Measurements from ENCODE around the gene VCAN.

- TF ChIP-seq CTCF (IDR thresholded peaks at IDR 0.05) (no peak), POLR2A (IDR thresholded peaks at IDR 0.05) (no peak)
Measured at GRCh38 chr5:83469075-83469474, 2.5 kb upstream of the VCAN start.
